HepG2 (cell line): ENCODE results near the gene PFAS. TPM values are rescaled to one million over a fixed set of nuclear protein-coding genes. Genes with fewer than 3 reads are reported as not detected.

Experiments used
- ATF1 ChIP-seq: IDR thresholded peaks from 2 replicates; pipeline ENCODE4 v1.6.1; 2016; ENCODE audit warnings: mild to moderate bottlenecking, control low read depth
- FLYWCH1 ChIP-seq: sonication (generic); formaldehyde crosslinking; IDR thresholded peaks from 2 replicates; pipeline ENCODE4 v1.8.1; 2023; ENCODE audit warnings: mild to moderate bottlenecking, missing genetic modification reagents
- KMT2A ChIP-seq: sonication (generic); formaldehyde crosslinking; IDR thresholded peaks from 2 replicates; pipeline ENCODE4 v1.4.0; 2020; ENCODE audit warnings: missing genetic modification reagents
- KMT2B ChIP-seq: IDR thresholded peaks from 2 replicates; pipeline ENCODE4 v1.6.1; 2016; ENCODE audit warnings: missing genetic modification reagents, missing compliant biosample characterization
- PBX3 ChIP-seq: sonication (generic); formaldehyde crosslinking; IDR thresholded peaks from 2 replicates; pipeline ENCODE4 v1.8.1; 2023; ENCODE audit warnings: missing genetic modification reagents, inconsistent platforms, borderline replicate concordance
- REL ChIP-seq: sonication (generic); formaldehyde crosslinking; conservative IDR thresholded peaks from 2 replicates; pipeline ENCODE4 v1.8.0; 2022; ENCODE audit warnings: mild to moderate bottlenecking, missing genetic modification reagents, moderate library complexity
- SP2 ChIP-seq: sonication (generic); formaldehyde crosslinking; IDR thresholded peaks from 2 replicates; pipeline ENCODE4 v1.5.1; 2020; ENCODE audit warnings: mild to moderate bottlenecking, missing genetic modification reagents
- ZBTB38 ChIP-seq: sonication (generic); formaldehyde crosslinking; IDR thresholded peaks from 2 replicates; pipeline ENCODE4 v1.5.1; 2020; ENCODE audit warnings: mild to moderate bottlenecking, missing genetic modification reagents
- ZIK1 ChIP-seq: sonication (generic); formaldehyde crosslinking; IDR thresholded peaks from 2 replicates; pipeline ENCODE4 v1.5.0; 2020; ENCODE audit warnings: mild to moderate bottlenecking, low read depth, missing genetic modification reagents, borderline replicate concordance
- ZNF17 ChIP-seq: sonication (generic); formaldehyde crosslinking; IDR thresholded peaks from 2 replicates; pipeline ENCODE4 v1.5.0; 2020; ENCODE audit warnings: mild to moderate bottlenecking, missing genetic modification reagents
- ZNF512 ChIP-seq: sonication (generic); formaldehyde crosslinking; IDR thresholded peaks from 2 replicates; pipeline ENCODE4 v1.4.0; 2020; ENCODE audit warnings: mild to moderate bottlenecking, missing genetic modification reagents
- polyA plus RNA-seq, 8 experiments: library from polyadenylated mRNA; depleted of rRNA in 3 of 8; stranded (reverse) in 7 of 8; unstranded in 1 of 8; fragments of >200 nt; fragmentation: Illumina TruSeq in 4 of 8; extraction: Trizol in 4 of 8; gene quantifications; 2 replicates each; pipeline versions ENCODE4 v1.2.1 to v1.2.3, GENCODE V29; 2011 to 2016; ENCODE audit warnings: low read depth in 4 of 8, missing spikeins in 1 of 8, mixed read lengths in 1 of 8; ENCODE audit not compliant: insufficient read depth in 1 of 8
- total RNA-seq, 5 experiments: library from RNA; depleted of rRNA; stranded (reverse); fragments of >200 nt; fragmentation: Illumina TruSeq; extraction: Trizol; gene quantifications; 2 replicates each; pipeline ENCODE4 v1.2.3, GENCODE V29; 2016; ENCODE audit warnings: low read depth in 1 of 5

PFAS gene
- total and polyA plus RNA-seq, 2 of the 13 experiments (the other 11 are each of a cell fraction or from before 2014, with no cell fraction given) = 49.4 to 58.2 TPM

DNA sequence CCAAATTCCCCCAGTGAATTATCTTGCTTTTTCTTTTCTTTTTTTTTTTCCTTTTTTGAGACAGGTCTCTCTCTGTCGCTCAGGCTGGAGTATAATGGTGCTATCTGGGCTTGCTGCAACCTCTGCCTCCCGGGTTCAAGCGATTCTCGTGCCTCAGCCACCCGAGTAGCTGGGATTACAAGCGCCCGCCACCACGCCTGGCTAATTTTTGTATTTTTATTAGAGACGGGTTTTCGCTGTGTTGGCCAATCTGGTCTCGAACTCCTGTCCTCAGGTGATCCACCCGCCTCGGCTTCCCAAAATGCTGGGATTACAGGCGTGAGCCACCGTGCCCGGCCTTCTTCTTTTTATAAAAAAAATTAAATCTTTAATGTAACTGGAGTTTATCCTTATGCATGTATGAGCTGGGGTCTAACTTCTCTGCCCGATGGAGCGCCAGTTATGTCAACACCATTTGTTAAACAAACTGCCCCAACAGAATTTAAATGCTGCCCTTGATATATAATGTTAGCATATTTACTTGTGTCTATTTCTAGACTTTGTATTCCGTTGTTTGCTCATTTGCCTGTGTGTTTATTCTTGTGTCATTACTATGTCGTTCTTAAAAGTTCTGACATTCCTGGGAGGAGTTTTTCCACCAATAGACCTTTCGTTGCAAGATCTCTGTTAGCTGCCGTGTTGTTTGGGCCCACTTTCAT lies 38.2 kb upstream of the PFAS start (continued):
- no peak for TF ChIP-seq ZNF512
- TF ChIP-seq PBX3 (CRISPR knock-in tag) = no peak
- TF ChIP-seq REL (CRISPR knock-in tag) = 0 out of 2 replicates have a peak, but pooled peaks have one; percentile 22
- 0 out of 2 replicates have a peak, but pooled peaks have one; percentile 1 for TF ChIP-seq FLYWCH1 (CRISPR knock-in tag)
- TF ChIP-seq KMT2A (CRISPR knock-in tag) = no peak
- 0 out of 2 replicates have a peak, but pooled peaks have one; percentile 17 for TF ChIP-seq ZIK1 (CRISPR knock-in tag)
- TF ChIP-seq ZNF17 = no peak
- TF ChIP-seq ATF1 (CRISPR knock-in tag) = peak; percentile 10; the same call in 1 of the 2 replicates
- peak; percentile 23; the same call in 1 of the 2 replicates for TF ChIP-seq KMT2B (CRISPR knock-in tag)
- TF ChIP-seq SP2 (CRISPR knock-in tag) = no peak
- no peak for TF ChIP-seq ZBTB38
